CD4-positive, alpha-beta T cell treated with Interleukin-4 for 4 hours (primary cell): ENCODE results near the gene RASGRP3.

Experiments used
- DNase-seq: peaks from one replicate; pipeline ENCODE4 v3.0.0-alpha.2; 2020

The RASGRP3 gene

GRCh38 chr2:33528441-33528950 is 52.0 kb downstream of the RASGRP3 start:
- no peak for DNase-seq

GRCh38 chr2:33529771-33530481 is 53.5 kb downstream of the RASGRP3 start:
- no peak for DNase-seq

GRCh38 chr2:33530690-33531548 is 54.5 kb downstream of the RASGRP3 start:
- no peak for DNase-seq

GRCh38 chr2:33531549-33532059 is 55.2 kb downstream of the RASGRP3 start:
- no peak for DNase-seq

- no peak for DNase-seq
These were observed 55.7 kb downstream of the RASGRP3 start for GRCh38 chr2:33532146-33532545.

GRCh38 chr2:33532966-33533365 is 56.5 kb downstream of the RASGRP3 start:
- DNase-seq = no peak

- no peak for DNase-seq
These were observed 59.0 kb downstream of the RASGRP3 start for GRCh38 chr2:33535421-33535820.

- no peak for DNase-seq
These were observed 64.8 kb downstream of the RASGRP3 start for GRCh38 chr2:33541243-33541642.

GRCh38 chr2:33550206-33550605 is 73.8 kb downstream of the RASGRP3 start:
- no peak for DNase-seq

GRCh38 chr2:33552758-33553461 is 76.5 kb downstream of the RASGRP3 start:
- DNase-seq = no peak

- DNase-seq = no peak
These were observed 79.2 kb downstream of the RASGRP3 start for GRCh38 chr2:33555681-33556080.

GRCh38 chr2:33559328-33559727 is 82.9 kb downstream of the RASGRP3 start:
- no peak for DNase-seq

- no peak for DNase-seq
These were observed 83.6 kb downstream of the RASGRP3 start for GRCh38 chr2:33560017-33560416.

- DNase-seq = no peak
These were observed 85.4 kb downstream of the RASGRP3 start for GRCh38 chr2:33561872-33562271.

GRCh38 chr2:33570681-33571080 is 94.2 kb downstream of the RASGRP3 start:
- DNase-seq = no peak

GRCh38 chr2:33573657-33574056 is 97.2 kb downstream of the RASGRP3 start:
- no peak for DNase-seq

- DNase-seq = no peak
These were observed 100.6 kb downstream of the RASGRP3 start for GRCh38 chr2:33577084-33577483.

GRCh38 chr2:33577668-33578067 is 101.2 kb downstream of the RASGRP3 start:
- DNase-seq = no peak

- DNase-seq = no peak
These were observed 102.8 kb downstream of the RASGRP3 start for GRCh38 chr2:33579227-33579626.

GRCh38 chr2:33581872-33582271 is 105.4 kb downstream of the RASGRP3 start:
- peak; percentile 27 for DNase-seq

- peak; percentile 54 for DNase-seq
These were observed 106.9 kb downstream of the RASGRP3 start for GRCh38 chr2:33583194-33583938.

GRCh38 chr2:33586766-33587165 is 110.3 kb downstream of the RASGRP3 start:
- DNase-seq = no peak
